SK-N-MC (cell line): Measurements from ENCODE around the gene DUSP10.

Source experiments
- EZH2 ChIP-seq: fragments of 200-600 bp; sonication (generic); IDR thresholded peaks from one replicate; pipeline ENCODE4 v1.6.1; 2017; ENCODE audit warnings: antibody characterized with exemption
- FOXP2 ChIP-seq: optimal IDR thresholded peaks from 2 replicates; pipeline ENCODE3; 2011; ENCODE audit warnings: mild to moderate bottlenecking, moderate library complexity; ENCODE audit not compliant: insufficient read depth; ENCODE audit errors: extremely low read length, control extremely low read depth
- POLR2AphosphoS5 ChIP-seq: IDR thresholded peaks from 2 replicates; pipeline ENCODE4 v1.6.1; 2012; ENCODE audit warnings: mild to moderate bottlenecking, low read depth, low read length, borderline replicate concordance

DNA sequence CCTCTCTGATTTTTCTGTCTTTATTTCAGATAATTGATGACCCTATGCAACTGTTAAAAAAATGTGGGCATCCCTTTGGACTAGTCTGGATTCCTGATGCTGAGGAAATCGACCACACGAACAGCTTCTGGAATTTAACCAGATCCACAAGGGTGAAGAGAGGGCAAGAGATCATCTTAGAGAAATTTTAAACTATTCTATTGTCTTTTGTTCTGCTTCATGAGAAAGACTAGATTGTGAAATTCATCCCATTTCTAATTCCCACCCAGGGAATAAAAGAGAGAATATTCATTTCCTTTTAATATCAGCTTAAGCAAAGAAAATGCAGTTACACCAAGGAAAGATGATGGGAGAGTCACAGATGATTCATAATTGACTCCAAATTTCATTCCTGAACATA is 71.8 kb downstream of the DUSP10 start:
- TF ChIP-seq EZH2 (no peak), POLR2AphosphoS5 (no peak), FOXP2 (no peak)
